SHP77 (cell line): Measurements from ENCODE around the gene ADSS2.
"Not testable (repeated sequence)": the region's sequence is repeated elsewhere in the genome, so short reads cannot be mapped to it uniquely, and the experiment has no call there.

Experiments
- DNase-seq, 2 experiments: peaks; one replicate each; lab custom pipeline; 2025; lab: John Stamatoyannopoulos, UW

Gene ADSS2

DNA sequence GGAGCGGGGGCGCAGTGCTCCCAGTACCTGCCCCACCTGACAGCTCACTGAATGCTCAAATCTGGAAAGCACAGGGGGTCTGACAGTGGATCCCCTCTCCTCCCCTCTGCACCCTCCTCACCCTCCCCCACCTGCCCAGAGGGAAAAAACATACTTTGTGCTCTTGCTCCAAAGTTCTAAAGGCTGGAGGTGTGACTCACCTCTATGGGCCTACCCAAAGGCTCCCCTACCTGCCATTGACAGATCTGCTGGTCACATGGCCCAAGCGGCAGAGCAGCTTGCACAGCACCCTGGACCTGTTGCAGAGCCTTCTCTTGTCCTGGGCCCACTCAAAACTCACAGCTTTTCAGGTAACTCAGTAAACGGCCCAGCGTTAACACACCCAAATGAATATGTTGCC is 55.7 kb downstream of the ADSS2 start:
- no peak for DNase-seq

DNA sequence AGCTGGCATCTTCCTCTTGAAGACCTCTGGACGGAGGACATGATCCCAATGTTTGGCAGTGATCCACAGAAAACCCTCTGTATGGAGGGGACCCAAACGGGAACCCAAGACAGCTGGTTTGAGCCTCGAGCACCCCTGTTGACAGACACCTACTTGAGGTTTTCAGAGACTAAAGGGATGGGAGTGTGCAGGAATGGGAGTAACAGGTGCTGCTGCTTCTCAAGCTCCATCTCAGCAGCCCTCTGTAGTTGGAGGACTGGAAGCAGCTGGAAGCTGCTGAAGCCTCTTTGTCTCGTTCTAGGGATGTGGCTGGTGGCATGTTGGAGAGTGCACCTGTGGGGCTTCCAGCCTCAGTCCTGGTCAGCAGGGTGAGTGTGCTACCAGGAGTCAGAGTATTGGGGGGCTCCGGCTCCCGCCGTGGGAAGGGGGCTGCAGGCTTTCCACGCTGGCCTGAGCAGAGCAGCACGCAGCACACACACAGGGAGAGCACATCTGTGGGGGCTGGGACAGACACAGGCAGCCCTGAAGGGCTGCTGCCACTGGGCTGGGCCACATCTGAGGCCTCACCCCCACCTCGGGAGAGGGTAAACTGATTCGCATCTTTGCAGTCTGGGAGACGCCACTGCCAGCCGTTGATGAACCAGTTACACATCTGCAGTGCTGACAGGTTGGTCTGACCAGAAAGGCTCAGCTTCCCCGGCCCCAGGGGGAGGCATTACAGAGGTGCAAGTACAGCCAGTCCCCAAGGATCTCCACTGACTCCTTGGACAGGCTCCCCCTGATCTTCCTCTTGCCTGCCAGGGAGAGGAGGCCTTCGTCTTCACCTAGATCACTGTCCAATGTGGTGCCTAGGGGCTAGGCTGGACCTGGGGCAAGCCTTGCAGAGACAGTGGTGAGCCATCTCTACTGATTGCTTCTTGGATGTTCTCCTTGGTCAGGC is 56.6 kb downstream of the ADSS2 start:
- no peak for DNase-seq

DNA sequence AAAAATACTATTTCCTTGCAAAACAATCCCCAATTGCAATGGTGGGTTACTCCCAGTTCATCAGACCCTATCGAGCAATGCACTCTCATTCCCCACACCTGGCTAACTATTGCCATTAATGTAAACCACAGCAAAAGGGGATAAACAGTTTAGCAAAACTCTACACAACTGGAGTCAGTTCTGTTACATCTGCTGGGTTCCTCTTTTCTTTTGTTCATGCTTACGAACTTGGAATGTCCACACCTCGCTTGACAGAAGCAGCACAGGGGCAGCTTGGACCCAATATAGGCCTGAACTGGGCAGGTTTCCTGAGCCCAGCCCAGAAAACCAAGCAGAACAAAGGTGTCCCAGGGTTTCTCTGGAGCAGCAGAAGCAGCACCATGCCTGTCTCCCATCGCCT is 57.4 kb downstream of the ADSS2 start:
- no peak for DNase-seq

DNA sequence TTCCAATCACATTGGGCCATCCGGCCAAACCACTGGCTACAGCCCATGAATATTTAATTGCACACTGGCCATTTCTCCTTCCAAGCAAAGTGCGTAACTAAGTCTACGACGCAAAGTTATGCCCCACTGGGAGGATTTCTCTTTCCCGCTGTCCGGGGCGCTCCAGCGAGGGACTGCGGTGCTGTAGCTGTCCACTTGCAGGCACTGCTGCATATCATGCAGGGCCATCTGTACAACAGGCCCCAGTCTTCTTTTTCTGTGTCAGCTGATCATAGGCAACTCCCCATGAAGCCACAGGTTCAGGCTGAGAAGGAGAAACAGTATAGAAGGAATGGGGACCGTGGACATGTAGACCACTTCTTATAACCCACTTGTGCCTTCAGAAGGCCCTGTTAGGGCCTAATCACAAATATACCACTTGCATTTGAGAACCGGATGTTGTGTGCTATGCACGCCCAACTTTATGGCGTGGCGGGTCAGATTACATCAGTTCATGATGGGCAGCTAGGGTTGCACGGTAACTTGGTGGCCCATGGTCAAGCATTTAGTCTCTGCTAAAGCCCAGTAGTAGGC is 58.0 kb downstream of the ADSS2 start:
- DNase-seq = no peak

DNA sequence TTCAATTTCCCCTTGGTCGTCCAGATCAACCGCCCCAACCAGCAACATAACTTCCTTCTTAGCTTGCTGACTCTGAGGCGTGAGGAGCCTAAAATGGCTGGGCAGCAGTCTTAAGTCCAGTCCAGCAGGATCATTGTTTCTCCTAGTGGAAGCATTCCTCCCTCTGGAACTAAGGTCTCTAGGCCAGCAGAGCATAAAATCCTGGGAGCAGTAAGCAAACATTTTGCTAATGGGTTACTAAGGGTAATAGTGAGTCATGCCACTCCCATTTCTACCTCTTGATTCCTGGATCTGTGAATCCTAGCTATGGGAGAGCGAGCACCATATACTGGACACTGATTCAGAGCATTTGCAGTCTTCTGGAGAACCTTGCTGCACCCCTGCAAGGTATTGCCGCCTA is 59.9 kb downstream of the ADSS2 start:
- no peak for DNase-seq

DNA sequence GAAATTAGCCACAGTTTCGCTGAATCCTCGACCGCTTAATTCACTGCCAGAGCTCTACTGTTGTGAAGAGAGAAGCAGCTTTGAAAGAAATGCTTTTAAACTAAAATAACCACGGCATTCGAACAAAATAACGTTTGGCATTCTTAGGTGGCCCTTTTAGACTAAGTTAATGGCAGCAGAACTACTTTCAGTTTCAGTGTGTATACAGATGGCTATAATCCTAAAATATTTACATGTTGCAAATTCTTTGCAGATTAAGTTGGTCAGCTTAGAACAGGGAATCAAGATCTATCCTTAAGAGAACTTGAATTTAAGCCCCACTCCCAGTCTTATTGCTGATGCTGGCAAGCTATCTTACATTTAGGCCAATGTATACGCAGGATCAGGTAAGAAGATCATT is 62.7 kb downstream of the ADSS2 start:
- no peak for DNase-seq

DNA sequence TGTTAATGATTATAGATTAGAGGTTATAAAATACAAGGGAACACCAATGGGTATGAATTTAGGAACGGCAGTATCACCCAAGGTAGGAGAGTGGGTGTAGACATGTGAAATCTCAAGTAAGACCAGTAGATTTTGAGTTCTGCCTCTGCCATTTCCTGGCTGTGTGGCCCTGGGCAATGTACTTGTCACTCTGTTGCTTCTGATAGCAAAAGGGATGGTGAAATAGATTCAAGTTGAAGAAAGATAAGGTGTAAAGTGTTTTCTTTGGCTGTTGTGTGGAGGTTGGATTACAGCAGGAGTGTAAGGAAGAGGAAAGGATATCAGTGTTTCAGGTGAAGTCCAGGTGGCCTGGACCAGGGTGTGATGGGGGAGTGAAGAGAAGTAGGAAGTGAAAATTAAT is 64.3 kb downstream of the ADSS2 start:
- DNase-seq = no peak

DNA sequence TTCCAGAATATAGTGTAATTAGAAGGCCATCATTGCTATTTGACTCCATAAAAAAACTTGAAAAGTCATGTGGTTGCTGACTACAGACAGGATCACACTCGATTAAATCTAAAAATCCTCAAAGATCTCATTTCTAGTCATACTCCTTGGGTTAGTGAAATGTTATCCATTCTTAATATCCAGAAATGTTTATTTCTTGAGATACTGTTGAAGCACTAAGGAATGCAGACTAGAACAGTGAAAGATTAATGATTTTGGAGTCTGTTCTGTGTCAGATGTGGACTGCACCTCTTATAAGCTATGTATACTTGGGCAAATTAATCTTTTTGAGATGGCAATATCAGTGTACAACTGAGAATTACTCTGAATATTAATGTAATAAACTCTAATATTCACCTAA is 65.1 kb downstream of the ADSS2 start:
- DNase-seq = no peak

DNA sequence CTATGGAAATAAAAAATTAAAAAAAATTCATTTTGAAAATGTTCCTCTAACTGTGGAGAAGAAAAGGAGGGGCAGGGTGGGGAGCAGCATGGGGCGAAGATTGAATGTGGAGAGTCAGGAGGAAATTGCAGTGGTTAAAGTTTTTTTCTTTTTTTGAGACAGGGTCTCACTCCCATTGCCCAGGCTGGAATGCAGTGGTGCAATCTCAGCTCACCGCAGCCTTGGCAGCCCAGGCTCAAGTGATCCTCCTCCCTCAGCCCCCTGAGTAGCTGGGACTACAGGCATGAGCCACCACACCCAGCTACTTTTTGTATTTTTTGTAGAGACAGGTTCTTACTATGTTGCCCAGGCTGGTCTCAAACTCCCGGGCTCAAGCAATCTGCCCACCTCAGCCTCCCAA is 67.6 kb downstream of the ADSS2 start:
- no peak for DNase-seq

DNA sequence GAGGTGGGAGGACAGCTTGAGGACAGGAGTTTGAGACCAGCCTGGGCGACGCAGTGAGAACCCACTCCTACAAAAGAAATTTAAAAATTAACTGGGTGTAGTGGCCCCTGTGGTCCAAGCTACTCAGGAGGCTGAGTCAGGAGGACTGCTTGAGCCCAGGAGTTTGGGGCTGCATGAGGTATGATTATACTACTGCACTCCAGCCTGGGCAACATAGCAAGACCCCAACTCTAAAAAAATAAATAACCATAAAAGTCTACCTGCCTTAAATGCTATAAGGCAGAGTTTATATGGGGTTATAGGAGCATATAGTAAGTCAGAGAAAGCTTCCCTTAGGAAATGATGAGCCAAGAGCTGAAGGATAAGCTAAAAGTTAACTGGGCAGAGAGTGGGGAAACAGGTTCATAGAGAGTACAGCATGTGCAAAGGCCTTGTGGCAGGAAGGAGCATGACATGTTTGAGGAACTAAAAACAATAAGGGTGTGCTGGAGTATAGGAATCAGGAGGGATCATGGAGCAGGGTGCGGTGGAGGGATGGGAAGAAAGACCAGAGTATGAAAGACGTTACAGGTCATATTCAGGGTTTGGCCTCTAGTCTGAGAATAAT is 68.3 kb downstream of the ADSS2 start:
- no peak for DNase-seq

DNA sequence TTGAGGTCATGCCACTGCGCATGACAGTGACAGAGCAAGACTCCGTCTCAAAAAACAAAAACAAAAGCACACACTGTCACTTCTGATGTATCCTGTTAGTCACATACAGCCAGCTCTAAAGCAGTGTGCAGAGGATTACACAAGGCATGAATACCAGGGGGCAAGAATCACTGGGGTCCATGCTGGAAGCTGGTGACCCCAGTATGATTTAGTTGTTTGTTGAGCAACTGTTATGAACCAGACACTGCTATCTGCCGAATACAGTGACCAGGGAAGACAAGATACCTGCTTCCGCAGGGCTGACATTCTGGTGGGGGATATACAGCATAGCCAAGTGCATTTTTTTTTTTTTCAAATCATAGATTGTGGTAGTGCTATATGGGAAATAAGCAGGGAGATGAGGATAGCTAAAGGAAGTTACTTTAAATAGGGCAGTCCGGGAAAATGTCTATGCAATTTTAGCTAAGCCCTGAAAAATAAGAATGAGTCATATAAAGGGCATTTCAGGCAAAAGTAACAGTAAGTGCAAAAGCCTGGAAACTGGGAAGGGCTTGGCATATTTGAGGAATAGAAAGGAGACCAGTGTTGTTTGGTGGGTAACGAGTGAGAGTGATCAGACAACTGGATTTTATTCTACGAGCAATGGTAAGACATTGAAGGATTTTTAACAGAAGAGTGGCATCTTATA is 69.7 kb downstream of the ADSS2 start:
- no peak for DNase-seq

DNA sequence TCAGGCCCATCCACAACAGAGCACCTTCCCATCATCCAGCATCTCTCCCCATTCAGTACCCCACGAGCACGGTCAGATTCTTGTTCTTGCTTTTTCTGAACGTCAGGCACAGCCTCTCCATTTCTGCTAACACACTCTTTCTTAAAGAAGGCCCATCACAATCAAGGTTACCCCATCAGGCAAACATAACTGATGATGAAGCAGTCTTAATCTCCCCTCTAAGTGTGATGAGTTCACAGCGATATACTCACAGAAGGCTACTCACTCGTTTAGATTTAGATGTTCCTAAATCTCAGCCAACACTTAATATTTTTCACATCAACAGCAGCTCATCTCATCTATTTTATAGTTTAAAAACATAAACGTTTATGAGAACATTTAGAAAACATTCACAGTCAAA is 75.6 kb downstream of the ADSS2 start:
- DNase-seq = no peak

DNA sequence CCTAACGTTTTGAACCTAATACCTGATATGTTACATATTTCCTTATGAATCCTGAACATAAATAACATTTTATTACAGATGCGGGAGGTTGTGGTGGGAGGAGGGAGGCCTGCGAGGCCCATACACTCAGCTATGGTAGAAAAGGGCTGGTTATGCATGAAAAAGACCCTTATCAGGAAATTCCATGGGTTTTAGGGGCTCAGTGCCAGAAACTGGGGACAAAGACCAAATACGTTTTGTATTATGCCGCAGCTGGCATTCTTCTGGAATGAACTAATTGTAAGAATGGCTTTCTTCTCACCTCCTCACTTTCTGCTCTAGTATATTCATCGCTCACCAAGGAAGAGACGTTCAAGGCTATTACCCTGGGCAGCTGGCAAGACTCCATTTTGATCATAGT is 76.7 kb downstream of the ADSS2 start:
- DNase-seq = no peak

DNA sequence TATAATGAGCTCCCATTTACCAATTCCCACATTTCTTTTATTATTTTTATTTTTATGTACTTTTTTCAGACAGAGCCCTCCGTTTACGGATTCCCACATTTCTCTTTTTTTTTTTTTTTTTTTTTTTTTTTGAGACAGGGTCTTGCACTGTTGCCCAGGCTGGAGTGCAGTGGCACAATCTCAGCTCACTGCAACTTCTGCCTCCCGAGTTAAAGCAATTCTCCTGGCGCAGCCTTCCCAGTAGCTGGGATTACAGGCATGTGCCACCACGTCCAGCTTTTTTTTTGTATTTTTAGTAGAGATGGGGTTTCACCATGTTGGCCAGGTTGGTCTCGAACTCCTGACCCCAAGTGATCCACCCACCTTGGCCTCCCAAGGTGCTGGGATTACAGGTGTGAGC is 77.2 kb downstream of the ADSS2 start:
- not testable (repeated sequence) for DNase-seq

DNA sequence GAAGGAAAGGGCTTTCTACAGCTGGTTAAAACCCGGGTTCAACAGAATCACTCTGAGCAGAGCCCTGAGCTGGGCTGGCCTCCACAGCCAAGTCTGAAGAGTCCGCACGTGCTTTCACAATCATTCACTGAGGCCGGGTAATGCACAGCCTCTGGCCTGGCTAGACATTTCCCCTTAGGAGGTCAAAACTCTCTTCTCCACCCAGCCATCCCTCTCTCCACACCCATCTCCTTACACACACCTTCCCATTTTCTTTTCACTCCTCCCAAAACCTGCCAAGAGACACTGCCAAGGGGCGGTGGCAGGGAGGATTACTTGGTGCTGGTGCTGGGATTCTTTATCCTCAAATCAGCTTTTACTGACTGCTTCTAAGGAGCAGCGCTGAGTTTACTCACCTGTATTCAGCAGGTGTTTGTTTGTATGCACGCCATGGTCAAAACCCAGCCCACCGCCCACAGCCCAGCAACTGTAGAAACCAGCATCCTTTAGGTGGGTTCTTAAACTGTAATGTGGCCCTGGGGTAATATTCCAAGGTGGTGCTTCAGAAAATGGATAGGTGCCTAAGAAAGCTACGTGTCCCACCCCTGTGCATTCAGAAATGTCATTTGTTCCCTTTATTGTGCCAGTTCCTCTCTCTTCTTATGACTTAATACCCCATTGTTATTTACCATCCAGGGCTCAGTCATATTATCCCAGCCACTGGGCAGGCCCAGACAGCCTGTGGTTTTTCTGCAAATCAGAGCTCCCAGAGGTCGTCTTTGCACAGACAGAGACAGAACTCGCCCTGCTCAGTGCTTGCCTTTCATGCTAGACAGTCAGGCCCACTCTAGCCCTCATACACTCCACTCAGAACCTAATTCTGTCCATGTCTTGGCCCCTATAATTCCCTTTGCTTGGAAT is 80.2 kb downstream of the ADSS2 start:
- no peak for DNase-seq

DNA sequence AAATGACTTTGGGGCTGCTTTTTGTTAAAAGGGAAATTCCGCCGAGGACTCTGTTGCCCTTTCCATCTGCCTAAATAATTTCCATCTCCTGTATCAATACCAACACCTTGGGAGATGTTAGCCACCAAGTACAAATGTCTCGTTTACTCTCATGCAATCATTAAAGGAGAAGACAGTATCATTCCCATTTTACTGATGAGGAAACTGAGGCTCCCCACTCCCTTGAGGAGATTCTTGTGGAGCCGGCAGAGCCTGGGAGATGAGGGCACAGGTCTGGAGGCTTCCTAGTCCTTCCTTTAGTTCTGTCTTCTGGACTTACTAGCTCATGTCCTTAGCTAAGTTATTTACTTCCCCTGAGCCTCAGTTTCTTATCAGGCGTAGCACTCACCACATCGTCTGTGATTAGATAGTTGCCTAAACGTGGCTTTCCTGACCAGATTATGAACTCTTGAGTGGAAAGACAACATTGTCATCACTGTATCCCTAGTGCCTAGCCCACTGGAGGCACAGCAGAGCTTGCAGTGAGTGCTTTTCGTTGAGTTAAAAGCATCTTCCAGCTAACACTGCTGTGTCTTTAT is 81.6 kb downstream of the ADSS2 start:
- DNase-seq = no peak

DNA sequence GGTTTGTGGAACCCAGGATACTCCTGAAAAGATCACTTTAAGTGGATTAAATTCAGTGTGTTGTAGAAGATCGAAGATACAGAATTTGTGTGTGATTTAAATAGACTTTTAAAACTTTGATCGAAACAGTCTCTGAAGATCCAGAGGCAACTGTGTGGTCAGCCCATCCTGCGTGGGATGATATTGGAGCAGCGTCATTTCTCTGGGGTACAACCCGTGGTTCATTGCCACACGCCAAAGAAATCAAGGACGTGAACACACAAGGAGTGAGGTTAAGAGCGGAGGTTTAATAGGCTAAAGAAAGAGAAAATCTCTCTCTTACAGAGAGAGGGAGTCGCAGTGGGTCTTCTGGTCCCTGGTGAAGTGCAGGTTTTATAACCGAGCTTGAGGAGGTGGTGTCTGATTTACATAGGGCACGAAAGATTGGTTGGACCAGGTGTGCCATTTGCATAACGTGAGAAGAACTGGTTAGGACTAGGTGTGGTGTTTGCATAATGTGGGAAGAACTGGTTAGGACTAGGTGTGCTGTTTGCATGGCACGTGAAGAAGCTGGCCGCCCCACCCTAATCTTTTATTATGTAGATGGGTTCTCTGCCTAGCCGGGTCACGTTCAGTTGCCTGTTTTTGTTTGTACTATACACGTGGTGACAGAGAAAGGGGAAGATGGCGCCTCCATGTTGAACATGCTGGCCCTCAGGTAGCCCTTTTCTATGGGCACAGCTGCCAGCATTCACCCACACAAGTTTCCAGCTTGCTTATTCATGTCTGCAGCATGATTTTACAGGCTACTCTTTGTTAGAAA is 82.3 kb downstream of the ADSS2 start:
- no peak for DNase-seq

DNA sequence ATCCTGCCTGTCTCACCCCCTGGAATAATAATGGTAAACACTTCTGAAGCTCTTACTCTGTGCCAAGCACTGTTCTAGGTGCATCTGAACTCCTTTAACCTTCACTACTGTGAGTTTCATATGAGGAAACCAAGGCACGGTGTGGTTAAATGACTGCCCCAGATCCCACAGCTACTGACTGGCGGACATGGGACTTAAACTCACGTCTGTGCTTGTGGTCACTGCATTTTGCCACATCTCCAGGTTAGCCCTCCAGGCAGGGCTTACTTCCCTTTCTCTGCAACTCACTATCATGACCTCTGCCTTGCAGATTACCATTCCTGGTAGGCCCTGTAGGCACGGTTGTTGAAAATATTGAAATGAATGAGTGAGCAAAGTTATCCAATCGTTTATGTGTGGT is 83.4 kb downstream of the ADSS2 start:
- no peak for DNase-seq

DNA sequence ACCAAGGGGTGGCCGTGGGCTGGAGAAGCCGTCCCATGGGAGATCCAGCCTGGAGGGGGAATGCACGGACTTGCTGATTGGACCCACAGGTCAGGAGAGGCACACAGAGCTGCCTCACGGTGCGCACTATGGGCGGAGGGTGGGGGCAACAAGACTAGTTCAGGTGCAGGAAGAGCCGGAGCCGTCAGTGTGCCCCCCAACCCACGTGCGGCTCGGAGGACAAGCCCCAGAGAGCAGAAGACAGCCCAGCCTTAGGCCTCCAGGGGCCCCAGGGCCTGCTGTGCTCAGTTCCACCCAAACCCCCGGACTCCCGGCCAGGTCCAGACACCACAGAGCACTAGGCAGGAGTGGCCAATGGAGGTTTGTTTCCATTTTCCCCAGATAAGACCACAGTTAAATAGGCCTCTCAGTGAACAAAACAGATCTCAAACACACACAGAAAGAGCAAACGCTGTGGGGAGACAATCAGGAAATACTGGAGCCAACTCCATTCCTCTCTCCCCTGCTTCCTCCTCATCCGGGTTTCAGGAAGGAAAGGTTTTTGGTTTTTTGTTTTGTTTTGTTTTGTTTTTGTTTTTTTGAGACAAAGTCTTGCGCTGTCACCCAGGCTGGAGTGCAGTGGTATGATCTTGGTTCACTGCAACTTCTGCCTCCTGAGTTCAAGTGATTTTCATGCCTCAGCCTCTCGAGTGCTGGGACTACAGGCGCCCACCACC is 84.2 kb downstream of the ADSS2 start:
- DNase-seq = no peak

DNA sequence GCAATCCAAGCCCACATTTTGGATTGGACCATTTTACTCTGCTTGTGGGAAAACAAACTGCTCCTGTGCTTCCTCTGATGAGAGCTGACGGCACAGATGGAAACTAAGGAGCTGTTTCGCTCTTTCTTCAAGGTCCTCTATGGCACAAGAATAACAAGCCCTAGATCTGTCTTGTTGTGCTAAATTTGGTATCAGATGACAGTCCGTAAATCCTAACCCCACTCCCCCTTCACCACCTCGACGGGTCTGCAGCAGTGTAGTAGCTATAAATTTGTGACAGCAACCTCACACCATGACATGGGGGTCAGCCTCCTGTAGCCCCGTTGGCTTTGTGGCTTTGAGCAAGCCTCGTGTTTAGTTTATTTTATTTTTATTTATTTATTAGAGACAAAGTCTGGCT is 85.9 kb downstream of the ADSS2 start:
- DNase-seq = no peak
